BJ (cell line): ENCODE measurements around the gene FRZB. TPM values are rescaled to one million over a fixed set of nuclear protein-coding genes. Genes with fewer than 3 reads are reported as not detected.

Source experiments
- CTCF ChIA-PET: fragments of 350-600 bp; formaldehyde crosslinking; extraction: SDS; loops from one replicate; lab custom pipeline; 2021; ENCODE audit warnings: antibody characterized with exemption, inconsistent platforms; lab: Yijun Ruan, JAX
- POLR2A ChIA-PET: fragments of 300-600 bp; sonication (Branson Sonifier 250); formaldehyde crosslinking; extraction: SDS; loops from one replicate; lab custom pipeline; 2021; ENCODE audit warnings: antibody characterized with exemption; lab: Charles Lee
- DNase-seq: peaks from one replicate; pipeline ENCODE4 v3.0.0-alpha.2; 2011; ENCODE audit warnings: low read depth
- H3K27me3 ChIP-seq: 2 replicates; pipeline ENCODE4 v1.6.0; 2011; ENCODE audit warnings: low read length; ENCODE audit not compliant: control insufficient read depth, insufficient read depth
- H3K36me3 ChIP-seq: 2 replicates; pipeline ENCODE4 v1.5.1; 2011; ENCODE audit warnings: low read length; ENCODE audit not compliant: control insufficient read depth, insufficient read depth
- H3K4me3 ChIP-seq: 2 replicates; pipeline ENCODE4 v1.5.1; 2011; ENCODE audit warnings: low read depth, mild to moderate bottlenecking, control low read depth, low read length
- polyA plus RNA-seq: library from polyadenylated mRNA; depleted of rRNA; stranded (reverse); fragments of >200 nt; gene quantifications from 2 replicates; pipeline ENCODE4 v1.2.3, GENCODE V29; 2011
- TF ChIP-seq, protein P1 (sequence below): IDR thresholded peaks from 2 replicates; pipeline ENCODE4 v1.5.1; 2011; ENCODE audit warnings: low read depth, mild to moderate bottlenecking, control low read depth, inconsistent platforms, low read length, moderate library complexity; ENCODE audit not compliant: insufficient read depth

Gene FRZB
- polyA plus RNA-seq, 1 experiment: 0.28 TPM

DNA sequence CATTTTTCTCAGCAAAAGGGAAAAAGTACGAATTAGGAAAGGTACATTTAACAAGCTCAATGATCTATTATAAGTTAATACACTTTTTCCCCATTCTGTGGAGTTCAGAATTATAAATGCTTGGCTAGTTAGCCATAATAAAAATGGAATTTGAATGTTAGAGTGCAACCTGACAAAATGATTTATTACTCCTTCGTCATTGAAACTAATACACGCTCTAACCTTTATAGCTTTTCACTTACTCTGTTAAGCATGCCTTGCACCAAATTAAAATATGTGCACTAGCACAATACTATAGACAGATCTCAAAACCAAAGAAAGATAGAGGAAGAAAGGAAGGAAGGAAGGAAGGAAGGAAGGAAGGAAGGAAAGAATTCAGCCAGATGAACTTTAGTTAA is 46.1 kb upstream of the FRZB start:
- ChIA-PET CTCF (no interaction called here), POLR2A (no interaction called here)
- no peak for DNase-seq
- H3K36me3 ChIP-seq: no peaks in the 10 kb centered on the region
- TF ChIP-seq, protein P1, sequence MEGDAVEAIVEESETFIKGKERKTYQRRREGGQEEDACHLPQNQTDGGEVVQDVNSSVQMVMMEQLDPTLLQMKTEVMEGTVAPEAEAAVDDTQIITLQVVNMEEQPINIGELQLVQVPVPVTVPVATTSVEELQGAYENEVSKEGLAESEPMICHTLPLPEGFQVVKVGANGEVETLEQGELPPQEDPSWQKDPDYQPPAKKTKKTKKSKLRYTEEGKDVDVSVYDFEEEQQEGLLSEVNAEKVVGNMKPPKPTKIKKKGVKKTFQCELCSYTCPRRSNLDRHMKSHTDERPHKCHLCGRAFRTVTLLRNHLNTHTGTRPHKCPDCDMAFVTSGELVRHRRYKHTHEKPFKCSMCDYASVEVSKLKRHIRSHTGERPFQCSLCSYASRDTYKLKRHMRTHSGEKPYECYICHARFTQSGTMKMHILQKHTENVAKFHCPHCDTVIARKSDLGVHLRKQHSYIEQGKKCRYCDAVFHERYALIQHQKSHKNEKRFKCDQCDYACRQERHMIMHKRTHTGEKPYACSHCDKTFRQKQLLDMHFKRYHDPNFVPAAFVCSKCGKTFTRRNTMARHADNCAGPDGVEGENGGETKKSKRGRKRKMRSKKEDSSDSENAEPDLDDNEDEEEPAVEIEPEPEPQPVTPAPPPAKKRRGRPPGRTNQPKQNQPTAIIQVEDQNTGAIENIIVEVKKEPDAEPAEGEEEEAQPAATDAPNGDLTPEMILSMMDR: no peak
- H3K4me3 ChIP-seq: no peak overlapping the region
- H3K27me3 ChIP-seq: no peaks in the 10 kb centered on the region

DNA sequence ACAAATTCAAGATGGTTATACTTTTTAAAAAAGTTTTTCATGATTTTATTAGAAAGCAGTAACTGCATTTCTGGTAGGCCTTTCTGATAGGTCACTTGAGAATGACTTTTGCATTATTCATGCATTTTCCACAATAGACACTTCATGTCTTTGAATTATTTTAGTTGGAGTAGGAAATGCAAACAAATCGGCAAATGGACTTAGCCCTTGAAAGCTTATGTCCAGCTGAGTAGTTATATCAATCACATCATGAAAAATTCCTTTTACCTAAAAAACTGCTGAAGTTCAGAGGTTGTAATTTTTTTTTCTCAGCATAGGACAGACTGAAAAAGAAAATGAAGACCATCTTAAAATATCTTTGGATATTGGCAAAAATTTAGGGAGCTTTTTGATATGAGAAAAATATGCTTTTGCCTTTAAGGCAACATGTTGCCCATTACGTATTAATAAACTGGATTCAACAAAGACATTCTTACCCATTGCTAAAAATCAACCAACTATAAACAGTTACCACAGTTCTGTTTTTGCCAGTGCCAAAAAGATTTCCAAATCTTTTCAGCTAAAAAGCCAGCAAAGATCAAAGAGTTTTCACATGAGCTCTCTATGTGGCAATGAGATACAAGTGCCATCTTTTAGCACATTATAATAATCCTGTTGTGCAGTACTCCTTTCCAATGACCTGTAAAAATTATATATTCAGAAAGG is 45.5 kb upstream of the FRZB start:
- no peaks in the 10 kb centered on the region for H3K27me3 ChIP-seq
- ChIA-PET CTCF (no interaction called here), POLR2A (no interaction called here)
- no peaks in the 10 kb centered on the region for H3K36me3 ChIP-seq
- TF ChIP-seq, protein P1: no peak
- DNase-seq: no peak
- no peak overlapping the region for H3K4me3 ChIP-seq

- no peaks in the 10 kb centered on the region for H3K36me3 ChIP-seq
- CTCF ChIA-PET: no interaction called here
These were observed 44.5 kb upstream of the FRZB start for GRCh38 chr2:182910965-182911364.

GRCh38 chr2:182907081-182907830 is 40.8 kb upstream of the FRZB start:
- ChIA-PET CTCF (interaction anchor here (0.6 kb wide), 2 partner anchors 55 to 144 kb away, joined by 3 read pairs; no protein-coding TSS in a partner anchor), POLR2A (no interaction called here)
- no peak for DNase-seq
- H3K36me3 ChIP-seq: no peaks in the 10 kb centered on the region
- no peaks in the 10 kb centered on the region for H3K27me3 ChIP-seq
- H3K4me3 ChIP-seq: no peak overlapping the region
- TF ChIP-seq, protein P1: no peak

More at GRCh38 chr2:182910965-182911364, 44.5 kb upstream of the FRZB start:
- TF ChIP-seq, protein P1: no peak
- DNase-seq: no peak
- POLR2A ChIA-PET: no interaction called here
- no peaks in the 10 kb centered on the region for H3K27me3 ChIP-seq
- H3K4me3 ChIP-seq: no peak overlapping the region

DNA sequence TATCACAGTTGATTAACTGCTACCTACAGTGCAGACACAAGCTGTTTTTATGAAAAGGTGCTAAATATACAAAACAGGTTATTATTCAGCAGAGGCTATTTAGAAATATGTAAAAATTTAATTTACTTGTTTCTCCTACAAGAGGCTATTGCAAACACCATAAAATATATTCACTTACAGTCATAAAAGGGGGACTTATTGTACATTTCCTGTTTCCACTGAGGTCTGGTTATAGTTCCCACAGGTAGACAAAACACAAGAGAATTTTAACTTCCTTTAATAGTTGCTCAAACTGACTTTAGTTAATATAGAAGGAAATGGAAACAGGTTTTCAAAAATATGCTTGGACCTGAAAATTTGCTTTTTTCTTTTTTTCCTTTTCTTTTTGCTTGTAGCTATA is 40.0 kb upstream of the FRZB start:
- Histone ChIP-seq H3K27me3 (no peaks in the 10 kb centered on the region), H3K4me3 (no peak overlapping the region), H3K36me3 (no peaks in the 10 kb centered on the region)
- POLR2A ChIA-PET: no interaction called here
- TF ChIP-seq, protein P1: no peak
- CTCF ChIA-PET: no interaction called here
- no peak for DNase-seq
